COLO829 (cell line): ENCODE results near the gene TADA2A.

Experiments
- DNase-seq: peaks from one replicate; pipeline ENCODE4 v3.0.0; 2012; ENCODE audit warnings: low spot score

The TADA2A gene

GRCh38 chr17:37406635-37407461 is at the start of gene TADA2A, which contains the start of gene ACACA:
TADA2A (plus strand) TSS chr17:37406886; CDS start chr17:37411366, 4,480 bp downstream.
ACACA (minus strand) TSS chr17:37406836; CDS start chr17:37406299, 537 bp downstream.
- DNase-seq = peak; percentile 79

- DNase-seq = peak; percentile 45
Observed at GRCh38 chr17:37358098-37358829, 48.4 kb upstream of the TADA2A start.

- DNase-seq = peak; percentile 87
Observed at GRCh38 chr17:37358830-37359681, 47.6 kb upstream of the TADA2A start.

GRCh38 chr17:37359682-37360188 is 47.0 kb upstream of the TADA2A start:
- no peak for DNase-seq

GRCh38 chr17:37360632-37361031 is 46.1 kb upstream of the TADA2A start:
- DNase-seq = no peak

- no peak for DNase-seq
Observed at GRCh38 chr17:37361543-37361942, 45.1 kb upstream of the TADA2A start.

- DNase-seq = no peak
Observed at GRCh38 chr17:37365589-37365988, 41.1 kb upstream of the TADA2A start.

GRCh38 chr17:37368577-37368976 is 38.1 kb upstream of the TADA2A start:
- DNase-seq = no peak

GRCh38 chr17:37373530-37374159 is 33.0 kb upstream of the TADA2A start:
- peak; percentile 76 for DNase-seq

- DNase-seq = no peak
Observed at GRCh38 chr17:37375706-37376105, 31.0 kb upstream of the TADA2A start, which contains the start of gene C17orf78. C17orf78 (plus strand) TSS chr17:37375985; CDS start chr17:37376093, 108 bp downstream.

GRCh38 chr17:37382056-37382455 is 24.6 kb upstream of the TADA2A start:
- no peak for DNase-seq

GRCh38 chr17:37384560-37385149 is 22.0 kb upstream of the TADA2A start:
- DNase-seq = no peak

GRCh38 chr17:37385474-37385990 is 21.2 kb upstream of the TADA2A start:
- no peak for DNase-seq

GRCh38 chr17:37386462-37386861 is 20.2 kb upstream of the TADA2A start:
- DNase-seq = no peak

GRCh38 chr17:37388266-37388665 is 18.4 kb upstream of the TADA2A start:
- no peak for DNase-seq

- DNase-seq = no peak
Observed at GRCh38 chr17:37389160-37389559, 17.5 kb upstream of the TADA2A start.

- DNase-seq = no peak
Observed at GRCh38 chr17:37391146-37391545, 15.5 kb upstream of the TADA2A start.

GRCh38 chr17:37392024-37392590 is 14.6 kb upstream of the TADA2A start:
- DNase-seq = no peak

- DNase-seq = no peak
Observed at GRCh38 chr17:37393352-37393751, 13.3 kb upstream of the TADA2A start.

GRCh38 chr17:37399265-37399803 is 7.4 kb upstream of the TADA2A start:
- DNase-seq = no peak
